HG03469 (cell line): Measurements from ENCODE around the gene CLEC16A.
"Not testable (repeated sequence)": the region's sequence is repeated elsewhere in the genome, so short reads cannot be mapped to it uniquely, and the experiment has no call there.

Source experiments
- ATAC-seq: cut with Tn5 transposase; IDR thresholded peaks from one replicate; pipeline ENCODE4 v1.9.1; 2021; ENCODE audit warnings: mild to moderate bottlenecking, moderate library complexity, moderate number of reproducible peaks; ENCODE audit not compliant: unreplicated experiment

The CLEC16A gene

GRCh38 chr16:10939649-10940234 is 4.6 kb upstream of the CLEC16A start:
- ATAC-seq: no peak

DNA sequence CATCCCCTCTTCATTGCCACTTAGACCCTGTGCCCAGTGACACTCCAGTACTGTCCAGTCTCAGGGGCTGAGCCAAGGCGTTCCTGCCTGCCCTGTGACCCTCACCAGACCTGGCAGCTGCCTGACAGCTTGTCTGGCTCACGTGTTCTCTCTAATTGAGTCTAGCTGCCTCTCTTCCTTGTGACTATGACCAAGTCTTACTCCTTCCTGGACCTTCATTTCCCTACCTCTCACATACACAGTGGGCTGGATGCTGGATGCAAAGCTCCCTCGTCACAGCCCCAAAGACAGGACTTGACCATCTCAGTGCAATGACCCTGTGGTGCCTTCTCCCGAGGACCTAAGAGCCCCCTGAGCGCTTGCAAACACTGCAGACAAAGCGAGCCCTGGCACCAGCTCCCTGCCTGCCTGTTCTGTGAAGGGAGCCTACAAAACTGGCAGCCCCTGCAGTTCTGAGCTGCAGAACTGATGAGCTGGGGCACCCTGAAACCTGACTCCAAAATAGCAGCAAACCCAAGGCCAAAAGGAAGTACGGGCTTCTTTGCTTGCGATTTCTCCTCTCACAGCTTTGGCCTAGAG is 3.8 kb upstream of the CLEC16A start:
- no peak for ATAC-seq

GRCh38 chr16:10941127-10941933 is 3.0 kb upstream of the CLEC16A start:
- ATAC-seq: no peak

DNA sequence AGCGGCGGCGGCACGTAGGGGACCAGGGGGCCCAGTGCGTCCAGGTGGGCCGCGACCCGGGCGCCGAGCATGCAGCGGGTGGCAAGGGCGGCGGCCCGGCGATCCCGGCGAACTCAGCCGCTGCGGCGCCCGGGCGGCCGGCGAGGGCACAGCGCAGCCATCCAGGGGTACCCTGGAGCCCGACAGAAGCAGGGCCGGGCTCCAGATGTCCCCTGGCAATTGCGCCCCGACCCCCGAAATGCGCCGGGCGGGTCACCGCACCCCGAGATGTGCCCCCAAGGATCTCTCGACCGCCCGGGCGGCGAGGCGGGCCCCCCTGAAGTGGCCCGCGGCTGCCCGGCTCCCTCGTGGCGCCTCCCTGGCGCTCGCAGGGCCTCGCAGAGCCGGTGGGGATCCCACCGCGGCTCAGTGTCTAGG is 2.4 kb upstream of the CLEC16A start:
- not testable (repeated sequence) for ATAC-seq

- ATAC-seq: peak; percentile 45
Observed at GRCh38 chr16:10942352-10943063, 1.9 kb upstream of the CLEC16A start, which contains the start of gene DEXI. Gene DEXI (minus strand): TSS chr16:10942468. CDS start chr16:10942005, 463 bp downstream.

DNA sequence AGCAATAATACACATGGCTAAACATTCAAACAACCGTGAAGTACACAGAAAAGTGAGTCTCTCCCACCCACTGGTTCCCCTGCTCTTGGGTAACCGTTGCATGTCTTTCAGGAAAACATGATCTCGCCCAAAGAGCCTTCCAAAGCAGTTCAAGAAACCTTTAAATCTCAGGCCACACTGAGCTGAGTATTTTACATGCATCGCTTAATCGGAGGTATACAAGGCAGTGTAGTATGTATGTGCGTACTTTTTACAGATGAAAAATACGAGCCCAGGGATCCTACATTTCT is 1.4 kb upstream of the CLEC16A start:
- no peak for ATAC-seq

DNA sequence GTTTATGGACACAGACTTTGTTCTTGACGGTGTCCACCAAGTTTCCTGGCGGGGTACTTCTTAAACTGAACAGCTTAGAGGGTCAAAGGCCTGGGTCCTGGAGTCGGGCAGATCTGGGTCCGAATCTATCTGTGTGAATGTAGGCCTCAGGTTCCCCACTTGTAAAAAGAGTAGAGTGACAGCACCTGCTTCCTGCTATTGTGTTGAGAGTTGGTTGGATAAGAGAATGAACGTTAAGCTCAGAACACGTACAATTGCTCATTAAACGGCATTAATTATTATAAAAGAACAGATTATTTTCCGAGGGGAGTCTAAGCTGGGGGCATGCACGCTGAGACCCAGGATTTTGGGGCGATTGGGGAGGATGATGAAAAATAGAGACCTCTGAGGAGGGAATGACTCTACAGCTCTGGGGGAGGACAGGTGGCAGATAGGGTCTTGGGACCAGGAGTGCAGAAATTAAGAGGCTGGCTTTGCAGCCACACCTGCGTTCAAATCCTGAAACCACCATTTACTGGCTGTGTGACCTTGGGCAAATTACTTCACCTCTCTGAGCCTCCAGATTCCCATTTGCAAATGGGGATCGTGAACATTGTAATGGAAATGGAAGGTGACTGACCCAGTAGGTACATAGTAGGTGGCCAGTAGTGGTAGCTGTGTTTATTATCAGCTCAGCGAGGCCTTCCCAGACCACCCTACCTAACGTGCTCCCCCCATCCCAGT is 862 bp downstream of the CLEC16A start:
- no peak for ATAC-seq

- ATAC-seq: no peak
Observed at GRCh38 chr16:10946308-10946707, 1.9 kb downstream of the CLEC16A start.

DNA sequence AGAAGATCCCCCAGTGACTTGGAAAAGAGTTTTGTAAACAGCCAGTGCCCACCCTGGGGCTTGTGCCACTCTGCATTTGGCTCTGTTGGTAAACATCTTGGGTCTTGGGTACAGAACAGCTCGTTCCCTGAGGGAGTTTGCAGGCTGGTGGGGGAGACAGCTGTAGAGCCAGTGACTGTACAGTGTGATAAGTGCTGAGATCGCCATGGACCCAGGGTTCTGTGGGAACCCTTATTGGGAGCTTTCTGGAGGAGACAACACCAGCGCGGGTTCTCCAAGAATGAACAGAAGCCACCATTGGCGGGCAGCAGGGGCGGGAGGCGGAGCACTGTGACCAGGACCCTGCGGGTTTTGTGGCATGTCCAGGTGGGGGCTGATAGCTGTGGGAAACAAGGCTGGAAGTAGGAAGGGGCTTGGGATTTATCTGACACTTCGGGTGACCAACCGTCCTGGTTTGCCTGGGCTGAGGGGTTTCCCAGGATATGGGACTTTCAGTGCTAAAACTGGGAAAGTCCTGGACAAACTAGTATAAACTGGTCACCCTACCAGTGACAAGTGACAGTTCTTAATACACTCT is 2.9 kb downstream of the CLEC16A start:
- no peak for ATAC-seq

- peak; percentile 64 for ATAC-seq
Observed at GRCh38 chr16:10949424-10949970, 5.1 kb downstream of the CLEC16A start.

DNA sequence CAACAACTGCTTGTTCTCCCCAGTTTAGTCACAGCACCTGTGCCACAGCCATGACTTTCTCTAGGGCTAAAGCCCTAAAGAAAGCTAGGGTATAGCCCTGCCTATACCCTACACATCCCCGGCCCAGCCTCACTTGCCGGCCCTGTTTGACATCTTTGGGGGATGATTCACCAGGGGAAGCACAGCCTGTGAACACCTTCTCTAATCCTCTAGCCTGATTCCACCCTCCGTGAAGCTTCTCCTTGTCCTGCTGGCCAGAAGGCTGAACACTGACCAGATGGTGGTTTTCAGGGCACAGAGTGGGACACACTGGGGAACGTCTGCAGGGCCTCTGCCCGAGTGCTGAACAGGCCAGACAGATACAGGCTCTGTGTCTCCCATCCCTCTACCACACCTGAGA is 6.0 kb downstream of the CLEC16A start:
- no peak for ATAC-seq

- no peak for ATAC-seq
Observed at GRCh38 chr16:10951026-10951425, 6.7 kb downstream of the CLEC16A start.

DNA sequence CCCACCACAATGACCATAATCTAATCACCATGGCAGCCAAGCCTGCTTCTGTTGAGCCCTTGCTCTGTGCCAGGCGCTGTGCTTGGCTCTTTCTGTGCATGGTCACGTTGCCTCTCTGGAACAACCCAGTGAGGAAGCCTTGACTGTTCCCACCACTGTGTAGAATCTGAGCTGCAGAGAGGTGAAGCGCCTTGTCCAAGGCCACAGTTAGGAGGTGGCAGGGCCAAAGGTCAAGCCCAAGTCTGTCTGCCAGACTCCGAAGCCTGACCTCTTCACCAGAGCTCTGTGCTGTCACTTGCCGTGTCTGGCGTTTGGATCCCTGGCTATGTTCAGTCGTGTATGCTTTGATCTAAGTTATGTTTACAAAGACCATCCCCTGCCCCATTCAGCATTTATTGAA is 10.5 kb downstream of the CLEC16A start:
- ATAC-seq: no peak

GRCh38 chr16:10957771-10958482 is 13.6 kb downstream of the CLEC16A start:
- ATAC-seq: no peak

- ATAC-seq: no peak
Observed at GRCh38 chr16:10959161-10959560, 14.8 kb downstream of the CLEC16A start.

DNA sequence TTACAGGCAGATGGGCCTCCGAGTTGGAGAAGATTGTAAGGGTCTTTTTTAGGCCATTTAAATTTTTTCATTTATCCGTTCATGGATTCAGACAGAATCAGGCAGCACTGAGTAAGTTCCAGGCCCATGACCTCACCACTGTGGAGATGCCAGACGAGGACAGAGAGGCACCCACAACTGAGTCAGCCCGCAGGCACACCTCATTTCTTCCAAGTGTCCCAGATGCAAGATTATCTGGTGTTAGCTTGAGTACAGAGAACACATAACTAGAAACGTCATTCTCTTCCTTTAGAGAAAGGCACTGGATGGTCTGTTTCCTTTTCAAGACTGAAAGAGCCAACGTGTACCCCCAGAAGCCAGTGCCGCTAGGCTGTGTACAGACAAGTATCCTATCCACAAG is 16.9 kb downstream of the CLEC16A start:
- ATAC-seq: no peak

DNA sequence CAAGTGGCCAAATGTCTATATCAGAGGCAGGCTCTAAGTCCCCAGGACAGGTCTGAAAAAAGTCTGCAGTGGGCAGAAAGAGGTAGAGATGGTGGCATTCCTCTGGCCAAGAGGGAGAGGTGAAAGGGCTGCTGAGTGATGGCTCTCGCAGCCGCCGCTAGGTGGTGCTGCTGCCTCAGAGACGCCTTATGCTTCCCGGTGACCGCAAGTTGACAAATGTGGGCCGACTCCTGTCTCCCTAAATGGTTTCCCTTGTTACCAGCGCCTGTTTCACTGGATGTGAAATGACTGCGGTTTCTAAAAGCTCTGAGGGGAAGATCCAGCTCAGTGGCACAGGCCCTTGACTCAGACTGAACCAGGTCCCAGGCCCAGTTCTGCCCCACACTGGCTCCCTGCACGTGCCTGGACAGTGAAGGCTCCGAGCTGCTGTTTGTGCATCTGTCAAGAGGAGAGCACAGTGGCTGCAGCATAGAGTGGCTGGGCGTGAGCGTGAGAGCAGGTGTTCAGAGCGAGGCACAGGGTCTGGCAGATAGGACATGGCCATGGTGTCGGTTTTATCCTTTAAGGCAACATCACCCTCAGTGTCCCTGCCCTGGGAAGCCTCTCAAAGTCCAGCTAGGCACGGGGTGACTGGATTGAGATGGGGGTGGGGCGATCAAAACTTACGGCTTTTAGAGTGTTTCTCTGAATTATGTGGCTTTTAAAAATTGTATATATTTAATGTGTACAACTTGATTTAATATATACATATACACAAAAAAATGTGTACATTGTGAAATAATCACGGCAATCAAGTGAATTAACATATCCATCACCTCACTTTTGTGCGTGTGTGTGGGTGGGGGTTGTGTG is 19.9 kb downstream of the CLEC16A start:
- ATAC-seq: no peak

GRCh38 chr16:10964891-10965326 is 20.5 kb downstream of the CLEC16A start:
- no peak for ATAC-seq
